Gastrocnemius medialis (tissue), 4 donors: ENCODE results near the gene RREB1. TPM values are rescaled to one million over a fixed set of nuclear protein-coding genes. Genes with fewer than 3 reads are reported as not detected.

ENCODE experiments used
- ATAC-seq, 2 donors: fragments of 150-250 bp; one replicate each; pipeline ENCODE4 v1.9.1; 2016
- DNase-seq, 2 donors: peaks; one replicate each; pipeline ENCODE4 v3.0.0-alpha.2; 2019
- H3K27ac ChIP-seq, 4 donors: fragments of 200-600 bp; sonication (generic); 1 replicate in 1 of 4; 2 replicates in 3 of 4; pipeline ENCODE4 v1.5.1; 2016 to 2018; ENCODE audit warnings: mild to moderate bottlenecking in 2 of 4, moderate library complexity in 1 of 4
- H3K27me3 ChIP-seq, 3 donors: fragments of 200-600 bp; sonication (generic) in 2 of 3; 1 replicate in 1 of 3; 2 replicates in 2 of 3; pipeline versions ENCODE4 v1.5.1 to v1.6.0; 2016 to 2019; ENCODE audit warnings: mild to moderate bottlenecking in 1 of 3, moderate library complexity in 1 of 3
- H3K36me3 ChIP-seq, 2 donors: fragments of 200-600 bp; sonication (generic) in 1 of 2; one replicate each; pipeline ENCODE4 v1.5.1; 2017 to 2018
- H3K4me1 ChIP-seq, 2 donors: fragments of 200-600 bp; sonication (generic) in 1 of 2; one replicate each; pipeline ENCODE4 v1.5.1; 2016 to 2017; ENCODE audit warnings: mild to moderate bottlenecking in 2 of 2
- H3K4me3 ChIP-seq, 4 donors: fragments of 200-600 bp; sonication (generic) in 3 of 4; 1 replicate in 1 of 4; 2 replicates in 3 of 4; pipeline ENCODE4 v1.5.1; 2016 to 2019; ENCODE audit warnings: mild to moderate bottlenecking in 2 of 4
- H3K9me3 ChIP-seq, 3 donors: fragments of 200-600 bp; sonication (generic) in 2 of 3; 1 replicate in 1 of 3; 2 replicates in 2 of 3; pipeline ENCODE4 v1.5.1; 2016 to 2019
- CTCF ChIP-seq, 5 experiments: fragments of 450-650 bp in 3 of 5; fragments of 200-600 bp in 2 of 5; sonication (generic) in 2 of 5; IDR thresholded peaks in 4 of 5; conservative IDR thresholded peaks in 1 of 5; 1 replicate in 4 of 5; 2 replicates in 1 of 5; pipeline ENCODE4 v1.5.1; 2016 to 2019; ENCODE audit warnings: antibody characterized with exemption in 5 of 5, mild to moderate bottlenecking in 3 of 5, moderate library complexity in 3 of 5
- POLR2A ChIP-seq, 2 donors: fragments of 450-650 bp; IDR thresholded peaks; one replicate each; pipeline ENCODE4 v1.6.1; 2017; ENCODE audit warnings: antibody characterized with exemption in 2 of 2, mild to moderate bottlenecking in 2 of 2, moderate library complexity in 2 of 2
- in situ Hi-C, 4 donors: fragments of 200-750 bp; cut with MboI; loops; one replicate each; pipeline versions ENCODE4 v1.15.0 to v1.8.0; 2017; ENCODE audit warnings: low sequenced_read_pairs in 4 of 4
- intact Hi-C: fragments of 100-400 bp; cut with DNase I; formaldehyde crosslinking; loops from one replicate; pipeline ENCODE4 v1.15.1; 2023; ENCODE audit warnings: low total_unique reads
- total RNA-seq, 4 donors: library from RNA; depleted of rRNA; stranded (reverse); fragments of >200 nt; gene quantifications; one replicate each; pipeline versions ENCODE4 v1.1.0 to v1.2.3, GENCODE V29; 2016

The RREB1 gene
- total RNA-seq, 4 donors from 2014 or later: 18.0 to 41.3 (median 39.2) TPM

- Histone ChIP-seq H3K27ac (peak overlapping the region in 3 of 4 donors; percentile 20 to 32 (median 25)), H3K4me1 (peaks cover 36% of the 10 kb centered on the region in 2 donors), H3K9me3 (no peaks in the 10 kb centered on the region), H3K36me3 (peaks cover 0 to 24% of the 10 kb centered on the region in 2 donors), H3K4me3 (no peak overlapping the region), H3K27me3 (no peaks in the 10 kb centered on the region)
- ATAC-seq: no peak
- DNase-seq: no peak
- in situ Hi-C loops (loop anchor here in 1 of 4 donors (25.0 kb wide), 1 partner anchor 110 kb away; the partner anchor contains the start of gene RREB1), intact Hi-C loops (no loop called here)
- TF ChIP-seq POLR2A (IDR thresholded peaks at IDR 0.05) (no peak), CTCF (IDR thresholded peaks at IDR 0.05 in 4 of 5, conservative IDR thresholded peaks at IDR 0.05 in 1 of 5) (no peak)
Measured at GRCh38 chr6:7222197-7222596, 114.4 kb downstream of the RREB1 start.

DNA sequence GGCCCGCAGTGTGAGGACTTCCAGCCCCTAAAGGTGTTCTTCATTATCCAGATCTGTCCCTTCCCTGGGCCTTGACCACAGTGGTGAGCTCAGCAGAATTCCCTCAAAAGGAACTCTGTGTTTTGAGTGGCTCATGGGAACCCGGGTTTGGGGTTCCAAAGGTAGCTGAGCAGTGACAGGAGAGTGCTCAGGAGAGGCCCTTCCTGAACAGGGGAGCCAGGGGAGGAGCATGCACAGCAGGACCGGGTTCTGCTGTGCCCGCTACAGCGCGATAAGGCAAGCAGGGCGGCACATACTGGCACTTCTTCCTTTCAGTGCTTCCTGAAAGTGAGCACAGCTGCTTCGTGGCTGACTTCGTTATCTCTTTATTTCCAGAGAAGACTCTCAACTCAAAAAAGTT, 117.0 kb downstream of the RREB1 start:
- no peak overlapping the region for H3K27ac ChIP-seq
- in situ Hi-C loops: loop anchor here (25.0 kb wide), 4 partner anchors 112 to 537 kb away; partner anchors contain the start of gene RREB1 (in 1 of the 4)
- no peak for DNase-seq
- no peak for TF ChIP-seq CTCF (IDR thresholded peaks at IDR 0.05 in 4 of 5, conservative IDR thresholded peaks at IDR 0.05 in 1 of 5)
- TF ChIP-seq POLR2A (IDR thresholded peaks at IDR 0.05): no peak
- H3K27me3 ChIP-seq: no peaks in the 10 kb centered on the region
- H3K4me1 ChIP-seq: peaks cover 12% of the 10 kb centered on the region in 2 donors
- no peak overlapping the region for H3K4me3 ChIP-seq
- H3K9me3 ChIP-seq: no peaks in the 10 kb centered on the region
- intact Hi-C loops: no loop called here
- H3K36me3 ChIP-seq: peaks cover 0 to 44% of the 10 kb centered on the region in 2 donors
- no peak for ATAC-seq

- ATAC-seq (no peak), DNase-seq (no peak)
- intact Hi-C loops (no loop called here), in situ Hi-C loops (loop anchor here (25.0 kb wide), 3 partner anchors 292 to 542 kb away; no protein-coding TSS in a partner anchor)
- TF ChIP-seq CTCF (IDR thresholded peaks at IDR 0.05 in 4 of 5, conservative IDR thresholded peaks at IDR 0.05 in 1 of 5) (no peak), POLR2A (IDR thresholded peaks at IDR 0.05) (no peak)
- no peaks in the 10 kb centered on the region for H3K9me3 ChIP-seq
- no peaks in the 10 kb centered on the region for H3K27me3 ChIP-seq
- H3K4me1 ChIP-seq: no peaks in the 10 kb centered on the region
- peaks cover 2 to 65% of the 10 kb centered on the region in 2 donors for H3K36me3 ChIP-seq
- H3K4me3 ChIP-seq: no peak overlapping the region
- no peak overlapping the region for H3K27ac ChIP-seq
Measured at GRCh38 chr6:7228662-7229375, 121.1 kb downstream of the RREB1 start.

DNA sequence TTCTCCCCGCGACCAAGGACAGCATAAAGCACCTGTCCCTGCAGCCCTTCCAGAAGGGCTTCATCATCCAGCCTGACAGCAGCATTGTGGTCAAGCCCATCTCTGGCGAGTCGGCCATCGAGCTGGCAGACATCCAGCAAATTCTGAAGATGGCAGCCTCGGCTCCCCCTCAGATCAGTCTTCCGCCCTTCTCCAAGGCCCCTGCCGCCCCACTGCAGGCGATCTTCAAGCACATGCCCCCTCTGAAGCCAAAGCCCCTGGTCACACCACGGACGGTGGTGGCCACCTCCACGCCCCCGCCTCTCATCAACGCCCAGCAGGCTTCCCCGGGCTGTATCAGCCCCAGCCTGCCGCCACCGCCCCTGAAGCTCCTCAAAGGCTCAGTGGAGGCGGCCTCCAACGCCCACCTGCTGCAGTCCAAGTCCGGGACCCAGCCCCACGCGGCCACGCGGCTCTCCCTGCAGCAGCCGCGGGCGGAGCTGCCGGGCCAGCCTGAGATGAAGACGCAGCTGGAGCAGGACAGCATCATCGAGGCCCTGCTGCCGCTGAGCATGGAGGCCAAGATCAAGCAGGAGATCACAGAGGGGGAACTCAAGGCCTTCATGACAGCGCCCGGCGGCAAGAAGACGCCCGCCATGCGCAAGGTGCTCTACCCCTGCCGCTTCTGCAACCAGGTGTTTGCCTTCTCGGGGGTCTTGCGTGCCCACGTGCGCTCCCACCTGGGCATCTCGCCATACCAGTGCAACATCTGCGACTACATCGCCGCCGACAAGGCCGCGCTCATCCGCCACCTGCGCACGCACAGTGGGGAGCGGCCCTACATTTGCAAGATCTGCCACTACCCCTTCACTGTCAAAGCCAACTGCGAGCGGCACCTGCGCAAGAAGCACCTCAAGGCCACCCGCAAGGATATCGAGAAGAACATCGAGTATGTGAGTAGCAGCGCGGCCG, 121.9 kb downstream of the RREB1 start:
- H3K27me3 ChIP-seq: no peaks in the 10 kb centered on the region
- intact Hi-C loops (no loop called here), in situ Hi-C loops (loop anchor here (25.0 kb wide), 3 partner anchors 292 to 542 kb away; no protein-coding TSS in a partner anchor)
- no peak overlapping the region for H3K4me3 ChIP-seq
- TF ChIP-seq CTCF (IDR thresholded peaks at IDR 0.05 in 4 of 5, conservative IDR thresholded peaks at IDR 0.05 in 1 of 5) (no peak), POLR2A (IDR thresholded peaks at IDR 0.05) (no peak)
- H3K36me3 ChIP-seq: peaks cover 2 to 62% of the 10 kb centered on the region in 2 donors
- no peaks in the 10 kb centered on the region for H3K4me1 ChIP-seq
- no peaks in the 10 kb centered on the region for H3K9me3 ChIP-seq
- no peak overlapping the region for H3K27ac ChIP-seq
- ATAC-seq: no peak
- no peak for DNase-seq
